Right cardiac atrium (tissue), 5 donors: ENCODE results near the gene TRIM22. TPM values are rescaled to one million over a fixed set of nuclear protein-coding genes. Genes with fewer than 3 reads are reported as not detected.

ENCODE experiments used
- ATAC-seq, 2 donors: fragments of 200-7000 bp; cut with Tn5 transposase; one replicate each; pipeline versions ENCODE4 v1.8.0 to v1.9.1; 2020; ENCODE audit warnings: moderate library complexity in 2 of 2, mild to moderate bottlenecking in 1 of 2
- DNase-seq, 3 donors: peaks; one replicate each; pipeline ENCODE4 v3.0.0-alpha.2; 2020
- H3K27ac ChIP-seq: one replicate; pipeline ENCODE4 v1.5.1; 2013; ENCODE audit warnings: mild to moderate bottlenecking, low read length, control low read depth, moderate library complexity
- H3K27me3 ChIP-seq: one replicate; pipeline ENCODE4 v1.6.1; 2013; ENCODE audit not compliant: control insufficient read depth, insufficient read depth
- H3K4me1 ChIP-seq: one replicate; pipeline ENCODE4 v1.6.1; 2013; ENCODE audit warnings: low read length; ENCODE audit not compliant: control insufficient read depth, insufficient read depth
- H3K4me3 ChIP-seq: one replicate; pipeline ENCODE4 v1.5.1; 2013; ENCODE audit warnings: low read length, control low read depth
- H3K9me3 ChIP-seq: one replicate; pipeline ENCODE4 v1.6.1; 2013; ENCODE audit warnings: low read length; ENCODE audit not compliant: control insufficient read depth
- WGBS: extraction: QIAGEN DNeasy Blood & Tissue Kit; methylation state at CpG from one replicate; pipeline ENCODE4 v1.1.7; 2013; 5-methylcytosine and 5-hydroxymethylcytosine counted together
- intact Hi-C, 4 donors: fragments of 100-400 bp; cut with DNase I; formaldehyde crosslinking; loops; one replicate each; pipeline versions ENCODE4 v1.11.0 to v1.14.0; 2022 to 2023
- polyA plus RNA-seq: library from polyadenylated mRNA; stranded (reverse); fragments of 200-250 nt; gene quantifications from one replicate; pipeline ENCODE4 v1.2.3, GENCODE V29; 2013
- total RNA-seq, 4 donors: library from RNA; stranded (reverse); fragmentation: NEBNext Ultra II Directional; extraction: Animal tissue kit (Norgen Biotek cat#: 25700); gene quantifications; one replicate each; pipeline ENCODE4 v1.2.1, GENCODE V29; 2021
- donor health status: healthy with polysubstance abuse.
- donor health status: DM: no; HTN: yes; CAD: no.
- donor health status: DM: no; HTN: no; CAD: no.
- donor health status: DM: no; HTN: yes; CAD: no; lungs with severe emphysema.
- donor health status: DM: yes; HTN: yes; CAD: no.

Gene TRIM22
- total and polyA plus RNA-seq, 5 donors: 14.4 to 24.2 (median 24.1) TPM

- Histone ChIP-seq H3K9me3 (no peaks in the 10 kb centered on the region), H3K27me3 (no peaks in the 10 kb centered on the region), H3K4me1 (no peaks in the 10 kb centered on the region), H3K27ac (no peak overlapping the region), H3K4me3 (no peak overlapping the region)
- 76% methylated on average over 3 of the region's 3 CpGs for WGBS
- intact Hi-C loops: no loop called here
- DNase-seq: no peak
- ATAC-seq: no peak
Measured at GRCh38 chr11:5749836-5750235, 60.2 kb downstream of the TRIM22 start.

- H3K27ac ChIP-seq: no peak within 1 kb of the TSS
Measured at GRCh38 chr11:5753943-5754342, 64.4 kb downstream of the TRIM22 start, which contains the start of gene OR52N4. TSS of gene OR52N4 (plus strand) at chr11:5754243. CDS start at chr11:5754741, 498 bp downstream.

More at GRCh38 chr11:5753943-5754342, 64.4 kb downstream of the TRIM22 start, which contains the start of gene OR52N4:
- Histone ChIP-seq H3K27me3 (no peaks in the 10 kb centered on the region), H3K9me3 (no peaks in the 10 kb centered on the region), H3K4me1 (no peaks in the 10 kb centered on the region), H3K4me3 (no peak within 1 kb of the TSS)
- ATAC-seq: no peak
- intact Hi-C loops: no loop called here
- no peak for DNase-seq
- WGBS: 91% methylated on average over 1 of the region's 1 CpG

Other genes starting within 250 kb of the TRIM22 start
- not detected for gene OR51I1, start 248.3 kb upstream of the TRIM22 start, total RNA-seq
- gene OR51I1, start 248.3 kb upstream of the TRIM22 start, polyA plus RNA-seq: not detected
- not detected for gene OR51I2, start 240.5 kb upstream of the TRIM22 start, total RNA-seq
- not detected for gene OR51I2, start 240.5 kb upstream of the TRIM22 start, polyA plus RNA-seq
- gene OR52D1, start 201.1 kb upstream of the TRIM22 start, total RNA-seq: not detected
- not detected for gene OR52D1, start 201.1 kb upstream of the TRIM22 start, polyA plus RNA-seq
- under 1 TPM in 2 of 4 donors, not detected in 2; 0.14 to 0.29 TPM for gene UBQLN3, start 179.8 kb upstream of the TRIM22 start, total RNA-seq
- 0.05 TPM for gene UBQLN3, start 179.8 kb upstream of the TRIM22 start, polyA plus RNA-seq
- under 1 TPM in 3 of 4 donors, not detected in 1; 0.20 to 0.28 (median 0.21) TPM for gene UBQLNL, start 173.1 kb upstream of the TRIM22 start, total RNA-seq
- gene UBQLNL, start 173.1 kb upstream of the TRIM22 start, polyA plus RNA-seq: 0.18 TPM
- not detected for gene OR52H1, start 141.2 kb upstream of the TRIM22 start, total RNA-seq
- gene OR52H1, start 141.2 kb upstream of the TRIM22 start, polyA plus RNA-seq: not detected
- not detected for gene OR52B6, start 108.9 kb upstream of the TRIM22 start, total RNA-seq
- gene OR52B6, start 108.9 kb upstream of the TRIM22 start, polyA plus RNA-seq: not detected
- gene TRIM6, start 93.2 kb upstream of the TRIM22 start, total RNA-seq: 1 to 10 TPM in 3 of 4 donors, under 1 TPM in 1; 0.81 to 2.4 (median 2.0) TPM
- gene TRIM6, start 93.2 kb upstream of the TRIM22 start, polyA plus RNA-seq: 1.1 TPM
- 1 to 10 TPM; 2.5 to 3.5 (median 2.9) TPM for gene TRIM34, start 64.8 kb upstream of the TRIM22 start, total RNA-seq
- gene TRIM34, start 64.8 kb upstream of the TRIM22 start, polyA plus RNA-seq: 1.8 TPM
- gene TRIM5, start 4.7 kb upstream of the TRIM22 start, total RNA-seq: 10 to 100 TPM in 2 of 4 donors, 1 to 10 TPM in 2; 7.9 to 11.7 (median 9.6) TPM
- gene TRIM5, start 4.7 kb upstream of the TRIM22 start, polyA plus RNA-seq: 6.3 TPM
- not detected for gene OR56B1, start 46.7 kb downstream of the TRIM22 start, total RNA-seq
- gene OR56B1, start 46.7 kb downstream of the TRIM22 start, polyA plus RNA-seq: not detected
- gene OR52N4, start 64.5 kb downstream of the TRIM22 start, total RNA-seq: not detected
- not detected for gene OR52N4, start 64.5 kb downstream of the TRIM22 start, polyA plus RNA-seq
- gene OR52N5, start 93.6 kb downstream of the TRIM22 start, total RNA-seq: not detected
- not detected for gene OR52N5, start 93.6 kb downstream of the TRIM22 start, polyA plus RNA-seq
- not detected for gene OR52N1, start 101.5 kb downstream of the TRIM22 start, total RNA-seq
- not detected for gene OR52N1, start 101.5 kb downstream of the TRIM22 start, polyA plus RNA-seq
- gene OR52N2, start 119.1 kb downstream of the TRIM22 start, total RNA-seq: not detected
- not detected for gene OR52N2, start 119.1 kb downstream of the TRIM22 start, polyA plus RNA-seq
- gene OR52E6, start 152.1 kb downstream of the TRIM22 start, total RNA-seq: not detected
- gene OR52E6, start 152.1 kb downstream of the TRIM22 start, polyA plus RNA-seq: not detected
- not detected for gene OR52E8, start 167.9 kb downstream of the TRIM22 start, total RNA-seq
- gene OR52E8, start 167.9 kb downstream of the TRIM22 start, polyA plus RNA-seq: not detected
- not detected for gene OR52E4, start 190.8 kb downstream of the TRIM22 start, total RNA-seq
- not detected for gene OR52E4, start 190.8 kb downstream of the TRIM22 start, polyA plus RNA-seq
- gene OR52E5, start 203.4 kb downstream of the TRIM22 start, total RNA-seq: not detected
- gene OR52E5, start 203.4 kb downstream of the TRIM22 start, polyA plus RNA-seq: not detected